HepG2 (cell line): ENCODE results near the gene ANXA9. TPM values are rescaled to one million over a fixed set of nuclear protein-coding genes. Genes with fewer than 3 reads are reported as not detected.

Source experiments
- CEBPG ChIP-seq: IDR thresholded peaks from 2 replicates; pipeline ENCODE4 v1.6.1; 2016
- FOXA3 ChIP-seq: IDR thresholded peaks from 2 replicates; pipeline ENCODE4 v1.6.1; 2016; ENCODE audit warnings: missing genetic modification reagents, missing compliant biosample characterization
- GABPB1 ChIP-seq: IDR thresholded peaks from 2 replicates; pipeline ENCODE4 v1.6.1; 2016; ENCODE audit warnings: mild to moderate bottlenecking, missing genetic modification reagents, moderate library complexity, missing compliant biosample characterization
- HBP1 ChIP-seq: IDR thresholded peaks from 2 replicates; pipeline ENCODE4 v1.6.1; 2016; ENCODE audit warnings: low read depth, control low read depth
- HNF1A ChIP-seq, 2 experiments: sonication (generic) in 1 of 2; formaldehyde crosslinking in 1 of 2; IDR thresholded peaks; 2 replicates each; pipeline versions ENCODE4 v1.4.0 to v1.6.1; 2016 to 2020; ENCODE audit warnings: borderline replicate concordance in 1 of 2, low read depth in 1 of 2, mild to moderate bottlenecking in 1 of 2, missing genetic modification reagents in 1 of 2
- KLF12 ChIP-seq: sonication (generic); formaldehyde crosslinking; IDR thresholded peaks from 2 replicates; pipeline ENCODE4 v1.4.0; 2020; ENCODE audit warnings: missing genetic modification reagents, borderline replicate concordance
- MAZ ChIP-seq, 2 experiments: sonication (generic) in 1 of 2; formaldehyde crosslinking in 1 of 2; IDR thresholded peaks; 2 replicates each; pipeline versions ENCODE4 v1.5.0 to v1.6.1; 2012 to 2020; ENCODE audit warnings: low read depth in 2 of 2, mild to moderate bottlenecking in 2 of 2, borderline replicate concordance in 1 of 2, improper control_type of control experiment in 1 of 2, low read length in 1 of 2, missing genetic modification reagents in 1 of 2, moderate library complexity in 1 of 2
- NFKB2 ChIP-seq: sonication (generic); formaldehyde crosslinking; IDR thresholded peaks from 2 replicates; pipeline ENCODE4 v1.4.0; 2020; ENCODE audit warnings: missing genetic modification reagents, borderline replicate concordance
- ZC3H4 ChIP-seq: sonication (generic); formaldehyde crosslinking; IDR thresholded peaks from 2 replicates; pipeline ENCODE4 v1.4.0; 2020; ENCODE audit warnings: missing genetic modification reagents, borderline replicate concordance
- ZNF121 ChIP-seq: sonication (generic); formaldehyde crosslinking; IDR thresholded peaks from 2 replicates; pipeline ENCODE4 v1.5.0; 2020; ENCODE audit warnings: mild to moderate bottlenecking, missing genetic modification reagents
- ZNF256 ChIP-seq: sonication (generic); formaldehyde crosslinking; conservative IDR thresholded peaks from 2 replicates; pipeline ENCODE4 v1.4.0; 2020; ENCODE audit warnings: missing genetic modification reagents
- ZNF280D ChIP-seq: sonication (generic); formaldehyde crosslinking; IDR thresholded peaks from 2 replicates; pipeline ENCODE4 v1.5.1; 2020; ENCODE audit warnings: mild to moderate bottlenecking, missing genetic modification reagents
- ZNF333 ChIP-seq: sonication (generic); formaldehyde crosslinking; IDR thresholded peaks from 2 replicates; pipeline ENCODE4 v1.4.0; 2020; ENCODE audit warnings: mild to moderate bottlenecking, missing genetic modification reagents, borderline replicate concordance
- ZNF777 ChIP-seq: sonication (generic); formaldehyde crosslinking; IDR thresholded peaks from 2 replicates; pipeline ENCODE4 v1.4.0; 2020; ENCODE audit warnings: missing genetic modification reagents
- ZSCAN30 ChIP-seq: sonication (generic); formaldehyde crosslinking; IDR thresholded peaks from 2 replicates; pipeline ENCODE4 v1.5.0; 2020; ENCODE audit warnings: mild to moderate bottlenecking, missing genetic modification reagents
- polyA plus RNA-seq, 8 experiments: library from polyadenylated mRNA; depleted of rRNA in 3 of 8; stranded (reverse) in 7 of 8; unstranded in 1 of 8; fragments of >200 nt; fragmentation: Illumina TruSeq in 4 of 8; extraction: Trizol in 4 of 8; gene quantifications; 2 replicates each; pipeline versions ENCODE4 v1.2.1 to v1.2.3, GENCODE V29; 2011 to 2016; ENCODE audit warnings: low read depth in 4 of 8, missing spikeins in 1 of 8, mixed read lengths in 1 of 8; ENCODE audit not compliant: insufficient read depth in 1 of 8
- total RNA-seq, 5 experiments: library from RNA; depleted of rRNA; stranded (reverse); fragments of >200 nt; fragmentation: Illumina TruSeq; extraction: Trizol; gene quantifications; 2 replicates each; pipeline ENCODE4 v1.2.3, GENCODE V29; 2016; ENCODE audit warnings: low read depth in 1 of 5
- TF ChIP-seq, protein P1 (sequence below): sonication (generic); formaldehyde crosslinking; IDR thresholded peaks from 2 replicates; pipeline ENCODE4 v1.5.0; 2020; ENCODE audit warnings: missing genetic modification reagents

The ANXA9 gene
- total and polyA plus RNA-seq, 2 of the 13 experiments (the other 11 are each of a cell fraction or from before 2014, with no cell fraction given) = 13.3 to 23.9 TPM

DNA sequence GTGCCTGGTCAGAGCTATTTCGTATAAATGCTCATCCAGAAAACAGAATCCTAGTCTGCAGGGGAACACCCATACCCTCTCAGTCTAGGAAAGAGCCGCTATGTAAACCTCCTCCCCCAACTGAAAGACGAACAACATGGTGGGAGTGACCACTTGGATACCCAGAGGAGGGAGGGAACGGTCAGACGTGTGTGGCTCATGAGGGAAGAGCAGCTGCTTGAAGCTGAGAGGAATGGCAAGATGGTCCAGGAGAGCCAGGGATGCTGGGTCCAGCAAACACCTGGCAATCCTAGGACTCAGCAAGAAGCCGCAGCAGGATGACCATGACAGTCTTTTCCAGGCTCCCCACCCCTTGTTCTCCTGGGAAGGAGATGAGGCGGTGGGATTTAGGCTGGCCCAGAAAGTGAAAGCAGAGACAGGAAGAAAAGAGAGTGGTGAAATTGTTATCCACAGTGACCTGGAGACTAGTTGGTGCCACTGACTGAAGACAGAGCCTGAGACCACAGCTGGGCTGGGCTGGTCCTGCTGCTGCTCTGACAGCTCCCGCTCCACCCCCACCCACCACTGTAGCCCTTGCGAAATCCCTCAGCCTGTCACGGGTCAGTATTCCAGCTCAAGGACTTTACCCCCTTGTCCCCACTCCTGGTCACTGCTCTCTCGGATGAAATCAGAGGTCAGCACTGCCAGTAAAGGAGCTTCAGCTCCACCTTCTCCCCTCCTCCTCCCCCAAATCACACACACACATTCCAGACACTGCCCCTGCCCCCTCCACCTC lies 11.1 kb upstream of the ANXA9 start (continued):
- no peak for TF ChIP-seq ZC3H4 (CRISPR knock-in tag)
- TF ChIP-seq ZSCAN30 (CRISPR knock-in tag) = no peak
- TF ChIP-seq ZNF280D = peak; percentile 15; the same call in 1 of the 2 replicates
- no peak for TF ChIP-seq ZNF333 (CRISPR knock-in tag)
- no peak for TF ChIP-seq ZNF256
- TF ChIP-seq GABPB1 (CRISPR knock-in tag) = peak; percentile 46; the same call in 1 of the 2 replicates
- no peak for TF ChIP-seq ZNF777 (CRISPR knock-in tag)
- 0 out of 2 replicates have a peak, but pooled peaks have one; percentile 69 for TF ChIP-seq HBP1
- TF ChIP-seq, protein P1, sequence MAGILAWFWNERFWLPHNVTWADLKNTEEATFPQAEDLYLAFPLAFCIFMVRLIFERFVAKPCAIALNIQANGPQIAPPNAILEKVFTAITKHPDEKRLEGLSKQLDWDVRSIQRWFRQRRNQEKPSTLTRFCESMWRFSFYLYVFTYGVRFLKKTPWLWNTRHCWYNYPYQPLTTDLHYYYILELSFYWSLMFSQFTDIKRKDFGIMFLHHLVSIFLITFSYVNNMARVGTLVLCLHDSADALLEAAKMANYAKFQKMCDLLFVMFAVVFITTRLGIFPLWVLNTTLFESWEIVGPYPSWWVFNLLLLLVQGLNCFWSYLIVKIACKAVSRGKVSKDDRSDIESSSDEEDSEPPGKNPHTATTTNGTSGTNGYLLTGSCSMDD (CRISPR knock-in tag) = no peak
- TF ChIP-seq MAZ (IDR thresholded peaks at IDR 0.05; ENCODE audit: borderline replicate concordance, low read depth, low read length) = peak; percentile 97
- peak; percentile 93 for TF ChIP-seq MAZ (CRISPR knock-in tag; IDR thresholded peaks at IDR 0.05; ENCODE audit: low read depth)
- TF ChIP-seq KLF12 (CRISPR knock-in tag) = no peak
- peak; percentile 47; the same call in 1 of the 2 replicates for TF ChIP-seq ZNF121 (CRISPR knock-in tag)
- no peak; the same call in 1 of the 2 replicates for TF ChIP-seq HNF1A (IDR thresholded peaks at IDR 0.05; ENCODE audit: low read depth)
- peak; percentile 86; the same call in 1 of the 2 replicates for TF ChIP-seq HNF1A (CRISPR knock-in tag; IDR thresholded peaks at IDR 0.05; ENCODE audit: borderline replicate concordance)
- 0 out of 2 replicates have a peak, but pooled peaks have one; percentile 55 for TF ChIP-seq NFKB2 (CRISPR knock-in tag)
- peak; percentile 75 for TF ChIP-seq FOXA3
- TF ChIP-seq CEBPG (CRISPR knock-in tag) = peak; percentile 98
